Choroid plexus epithelial cell (primary cell): ENCODE results near the gene ZNF133.
A peak's percentile ranks its signal among the peaks of the same experiment; 100 is the strongest.
"Not testable (repeated sequence)": the region's sequence is repeated elsewhere in the genome, so short reads cannot be mapped to it uniquely, and the experiment has no call there.

Experiments
- DNase-seq: peaks from one replicate; pipeline ENCODE4 v3.0.0-alpha.2; 2010; ENCODE audit warnings: low read depth
- H3K4me3 ChIP-seq: 2 replicates; pipeline ENCODE4 v1.5.1; 2011; ENCODE audit warnings: low read depth, mild to moderate bottlenecking, control low read depth, low read length, moderate library complexity
- TF ChIP-seq, protein P1 (sequence below): conservative IDR thresholded peaks from 2 replicates; pipeline ENCODE4 v1.5.1; 2011; ENCODE audit warnings: low read depth, mild to moderate bottlenecking, control low read depth, inconsistent platforms, low read length, moderate library complexity

ZNF133 gene

DNA sequence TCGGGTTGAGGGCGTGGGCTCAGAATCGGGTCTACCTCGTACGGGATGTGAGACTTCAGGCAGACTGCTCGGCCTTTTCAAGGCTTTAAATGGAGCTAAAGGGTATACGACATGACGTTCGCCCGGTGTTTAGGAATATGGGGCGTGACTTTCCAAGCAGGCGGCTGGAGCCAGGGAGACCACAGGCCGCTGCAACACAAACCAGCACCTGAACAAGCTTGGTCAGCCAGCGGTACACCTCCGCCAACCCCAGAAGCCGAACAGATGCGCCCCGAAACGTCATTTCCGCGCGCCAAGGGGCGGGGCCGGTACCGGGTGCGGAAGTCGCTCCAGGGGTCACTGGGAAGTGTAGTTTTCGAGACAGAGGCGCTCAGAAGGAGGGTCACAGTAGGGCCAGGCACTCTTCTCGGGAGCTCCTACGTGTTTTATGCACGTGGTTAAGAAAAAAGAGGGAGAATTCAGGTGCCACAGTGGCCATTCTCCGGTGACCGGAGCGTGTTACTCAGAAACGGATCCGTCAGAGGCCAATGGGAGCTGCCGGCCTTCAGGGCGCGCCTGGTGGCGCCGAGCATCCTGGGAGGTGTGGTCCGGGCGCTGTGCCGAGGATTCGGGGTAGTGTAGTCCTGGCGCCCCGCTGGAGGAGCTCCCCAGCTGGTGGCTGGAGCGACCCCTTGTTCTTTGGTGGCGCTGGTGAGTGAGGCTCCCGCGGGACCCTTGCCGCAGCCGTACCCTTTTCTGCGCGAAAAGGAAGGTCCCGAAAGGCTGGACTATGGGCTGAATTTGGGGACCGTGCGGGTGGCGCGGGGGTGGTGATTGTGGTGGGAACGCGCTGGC lies at the start of gene ZNF133:
ZNF133 (plus strand) TSS at position 613 of the 834 bp plus-strand sequence. CDS start 17,160 bp downstream, outside the sequence.
- TF ChIP-seq, protein P1, sequence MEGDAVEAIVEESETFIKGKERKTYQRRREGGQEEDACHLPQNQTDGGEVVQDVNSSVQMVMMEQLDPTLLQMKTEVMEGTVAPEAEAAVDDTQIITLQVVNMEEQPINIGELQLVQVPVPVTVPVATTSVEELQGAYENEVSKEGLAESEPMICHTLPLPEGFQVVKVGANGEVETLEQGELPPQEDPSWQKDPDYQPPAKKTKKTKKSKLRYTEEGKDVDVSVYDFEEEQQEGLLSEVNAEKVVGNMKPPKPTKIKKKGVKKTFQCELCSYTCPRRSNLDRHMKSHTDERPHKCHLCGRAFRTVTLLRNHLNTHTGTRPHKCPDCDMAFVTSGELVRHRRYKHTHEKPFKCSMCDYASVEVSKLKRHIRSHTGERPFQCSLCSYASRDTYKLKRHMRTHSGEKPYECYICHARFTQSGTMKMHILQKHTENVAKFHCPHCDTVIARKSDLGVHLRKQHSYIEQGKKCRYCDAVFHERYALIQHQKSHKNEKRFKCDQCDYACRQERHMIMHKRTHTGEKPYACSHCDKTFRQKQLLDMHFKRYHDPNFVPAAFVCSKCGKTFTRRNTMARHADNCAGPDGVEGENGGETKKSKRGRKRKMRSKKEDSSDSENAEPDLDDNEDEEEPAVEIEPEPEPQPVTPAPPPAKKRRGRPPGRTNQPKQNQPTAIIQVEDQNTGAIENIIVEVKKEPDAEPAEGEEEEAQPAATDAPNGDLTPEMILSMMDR: peak; percentile 6
- peak within 1 kb of the TSS; percentile 95 for H3K4me3 ChIP-seq

DNA sequence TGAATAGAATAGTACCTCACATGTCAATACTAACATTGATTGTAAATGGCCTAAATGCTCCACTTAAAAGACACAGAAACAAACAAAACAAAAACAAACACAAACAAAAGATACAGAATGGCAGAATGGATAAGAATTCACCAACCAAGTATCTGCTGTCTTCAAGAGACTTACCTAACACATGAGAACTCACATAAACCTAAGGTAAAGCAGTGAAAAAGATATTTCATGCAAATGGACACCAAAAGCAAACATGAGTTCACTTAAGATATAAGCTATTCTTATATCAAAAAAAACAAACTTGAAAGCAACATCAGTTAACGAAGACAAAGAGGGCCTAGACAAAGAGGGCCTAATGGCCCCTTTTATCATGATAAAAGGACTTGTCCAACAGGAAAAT lies 47.3 kb upstream of the ZNF133 start:
- TF ChIP-seq, protein P1: no peak
- DNase-seq: no peak
- no peak overlapping the region for H3K4me3 ChIP-seq

More for the DNA sequence above, at the start of gene ZNF133:
- peak; percentile 94 for DNase-seq

- DNase-seq: no peak
- H3K4me3 ChIP-seq: no peak overlapping the region
- TF ChIP-seq, protein P1: no peak
These were observed 44.5 kb upstream of the ZNF133 start for GRCh38 chr20:18243802-18244201.

- DNase-seq, H3K4me3 ChIP-seq: not testable (repeated sequence)
These were observed 39.8 kb upstream of the ZNF133 start for GRCh38 chr20:18248545-18248944.

GRCh38 chr20:18250217-18250616 lies 38.1 kb upstream of the ZNF133 start:
- DNase-seq: no peak
- TF ChIP-seq, protein P1: no peak
- H3K4me3 ChIP-seq: no peak overlapping the region

GRCh38 chr20:18252597-18253451 lies 35.5 kb upstream of the ZNF133 start:
- TF ChIP-seq, protein P1: no peak
- no peak overlapping the region for H3K4me3 ChIP-seq
- DNase-seq: no peak

GRCh38 chr20:18254615-18255014 lies 33.7 kb upstream of the ZNF133 start:
- no peak overlapping the region for H3K4me3 ChIP-seq
- TF ChIP-seq, protein P1: no peak
- DNase-seq: no peak
